GM19035 (cell line): ENCODE data around the gene LY6G5B.
A peak's percentile ranks its signal among the peaks of the same experiment; 100 is the strongest.
"Not testable (repeated sequence)": the region's sequence is repeated elsewhere in the genome, so short reads cannot be mapped to it uniquely, and the experiment has no call there.

Experiments used
- ATAC-seq: cut with Tn5 transposase; IDR thresholded peaks from one replicate; pipeline ENCODE4 v1.9.1; 2021; ENCODE audit not compliant: unreplicated experiment

Gene LY6G5B

DNA sequence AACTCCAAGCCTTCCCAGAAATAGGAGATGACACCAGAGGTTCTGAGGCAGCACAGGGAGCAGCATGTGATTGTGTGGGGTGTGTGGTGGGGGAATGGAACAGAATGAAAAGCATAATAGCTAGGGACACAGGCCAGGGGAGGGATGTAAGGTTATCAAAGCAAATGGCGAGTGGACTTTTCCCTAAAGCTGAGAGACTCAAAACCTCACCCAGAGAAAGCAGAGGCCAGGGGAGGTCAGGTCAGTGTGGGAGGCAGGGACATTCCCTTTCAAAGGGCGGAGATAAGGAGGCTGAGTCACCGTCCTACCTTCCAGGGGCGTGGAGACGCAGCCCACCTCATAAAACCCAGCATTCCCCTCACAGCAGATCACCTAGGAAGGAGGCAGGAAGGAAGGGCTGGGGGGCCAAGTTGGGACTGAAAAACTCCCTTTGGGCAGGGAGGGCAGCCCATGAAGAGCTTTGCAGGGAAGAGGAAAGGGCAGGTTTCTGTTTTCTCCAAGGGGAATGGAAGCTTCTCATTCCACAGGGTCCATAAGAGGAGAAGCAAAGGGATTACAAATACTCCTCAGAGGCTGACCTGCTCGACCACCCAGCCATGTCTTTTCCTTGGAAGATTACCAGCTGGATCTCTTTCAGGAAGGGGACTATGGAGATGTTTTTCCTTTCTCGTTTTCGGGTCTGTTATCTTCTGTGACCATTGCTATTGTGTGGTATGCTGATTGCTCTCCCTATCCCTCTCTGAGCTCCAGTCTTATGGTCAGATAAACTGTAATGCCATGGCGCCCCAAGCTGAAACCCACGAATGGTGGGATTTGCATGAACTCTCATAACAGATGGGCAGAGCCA is 20.7 kb downstream of the LY6G5B start:
- no peak for ATAC-seq

DNA sequence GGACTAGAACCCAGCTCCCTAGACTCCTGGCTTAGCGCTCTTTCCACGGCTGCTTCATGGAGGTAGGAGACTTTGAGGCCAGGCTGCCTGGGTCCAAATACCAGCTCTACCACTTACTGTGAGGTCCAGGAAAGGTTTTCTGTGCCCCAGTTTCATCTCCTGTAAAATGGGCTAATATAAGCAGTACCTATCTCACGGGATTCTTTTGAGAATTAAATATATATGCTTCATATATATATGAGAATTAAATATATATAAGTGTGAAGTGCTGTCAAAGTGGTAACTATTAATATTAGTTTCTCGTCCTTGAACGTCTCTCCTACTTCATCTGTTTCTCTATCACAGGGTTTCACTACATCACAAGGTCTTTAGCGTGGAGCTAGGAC is 21.3 kb downstream of the LY6G5B start:
- no peak for ATAC-seq

- no peak for ATAC-seq
These were observed 21.9 kb downstream of the LY6G5B start for GRCh38 chr6:31691564-31692108.

DNA sequence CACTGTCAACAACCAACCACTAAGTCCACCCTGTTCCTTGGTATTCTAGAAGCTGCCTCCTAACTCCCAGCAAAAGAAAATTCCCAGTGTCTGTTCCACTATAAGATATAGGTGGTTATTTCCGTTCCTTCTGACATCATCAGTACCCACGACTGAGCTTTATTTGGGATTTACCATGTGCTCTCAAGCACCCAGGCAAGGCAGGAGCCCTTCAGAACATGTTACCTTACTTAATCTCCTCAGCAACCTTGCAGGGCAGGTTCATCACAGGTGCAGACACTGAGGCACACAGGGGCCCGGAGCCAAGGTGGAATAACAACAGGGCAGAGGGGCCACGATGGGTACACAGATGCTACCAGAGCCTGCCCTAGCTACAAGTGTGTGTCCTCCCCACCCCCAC is 22.6 kb downstream of the LY6G5B start:
- no peak for ATAC-seq

DNA sequence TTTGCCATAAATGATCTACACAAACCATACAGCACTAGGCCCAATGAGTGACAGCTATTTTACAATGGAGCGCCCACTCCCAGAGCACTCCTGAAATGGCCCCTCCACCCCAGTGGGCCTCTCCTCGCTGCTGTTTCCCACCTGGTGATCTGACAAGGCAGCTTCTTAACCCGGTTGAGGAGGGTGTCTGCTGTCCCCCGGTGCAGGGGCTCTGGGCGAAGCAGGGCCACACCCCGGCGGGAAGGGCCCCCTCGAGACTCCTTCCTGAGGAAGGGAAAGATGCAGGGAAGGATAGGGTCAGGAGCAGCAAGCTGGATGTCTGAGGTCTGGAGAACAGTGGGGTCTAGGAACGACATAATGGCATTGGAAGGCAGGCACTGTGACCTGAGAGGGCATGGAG is 23.1 kb downstream of the LY6G5B start:
- no peak for ATAC-seq

- ATAC-seq: no peak
These were observed 23.8 kb downstream of the LY6G5B start for GRCh38 chr6:31693535-31693934.

DNA sequence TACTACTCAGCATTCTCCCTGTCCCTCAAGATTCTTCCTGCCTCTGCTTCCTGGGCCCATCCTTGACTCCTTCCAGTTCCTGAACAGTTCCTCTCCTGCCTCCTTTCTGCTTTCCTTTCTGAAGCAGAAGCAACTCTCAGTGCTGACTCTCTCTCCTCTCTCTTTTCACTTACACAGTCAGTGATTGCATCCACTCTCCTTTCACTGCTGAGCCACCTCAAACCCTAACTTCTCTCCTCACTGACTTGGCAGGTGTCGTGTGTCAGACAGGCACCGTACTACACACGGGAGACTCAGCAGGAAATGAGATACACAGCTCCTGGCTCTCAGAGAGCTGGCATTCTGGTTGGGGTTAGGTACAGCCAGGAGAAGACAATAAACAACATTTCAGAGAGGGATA is 27.8 kb downstream of the LY6G5B start:
- no peak for ATAC-seq

DNA sequence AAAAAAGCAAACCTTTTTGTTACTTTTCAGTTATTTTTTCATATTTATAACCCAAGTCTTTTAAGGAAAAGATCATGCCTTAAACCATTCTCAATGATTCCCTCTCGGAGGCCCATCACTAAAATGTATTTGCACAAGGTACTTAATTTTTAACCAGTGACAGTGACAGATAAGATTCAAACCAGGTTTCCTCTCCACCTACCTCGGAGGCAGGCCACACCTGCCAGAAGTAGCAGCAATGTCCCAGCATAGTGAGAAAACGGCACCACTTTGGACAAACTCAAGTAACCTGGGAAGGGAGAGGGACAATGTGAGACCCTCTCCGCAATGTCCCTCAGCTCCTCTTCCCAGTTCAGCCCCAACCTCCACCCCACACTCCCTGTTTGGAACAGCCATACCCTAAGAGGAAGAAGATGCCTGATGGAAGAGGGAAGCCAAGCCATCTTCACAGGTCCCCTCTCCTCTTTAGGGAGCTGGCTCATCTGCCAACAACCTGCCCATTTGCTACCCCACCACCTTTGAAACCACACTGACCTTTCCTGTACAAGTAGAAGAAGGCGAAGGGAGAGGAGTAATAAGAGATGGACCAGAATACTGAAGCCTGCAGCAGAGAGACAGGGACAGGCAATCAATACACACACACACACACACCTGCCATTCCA is 31.1 kb downstream of the LY6G5B start:
- ATAC-seq: no peak

GRCh38 chr6:31701666-31702404 is 32.1 kb downstream of the LY6G5B start:
- ATAC-seq: no peak

- no peak for ATAC-seq
These were observed 32.6 kb downstream of the LY6G5B start for GRCh38 chr6:31702405-31702818.

- ATAC-seq: peak; percentile 88
These were observed 33.3 kb downstream of the LY6G5B start, which contains the start of gene ABHD16A for GRCh38 chr6:31702819-31703716. Gene ABHD16A (minus strand): TSS chr6:31703324. CDS start chr6:31703281, 43 bp downstream.

GRCh38 chr6:31705931-31706330 is 36.2 kb downstream of the LY6G5B start:
- ATAC-seq: no peak

DNA sequence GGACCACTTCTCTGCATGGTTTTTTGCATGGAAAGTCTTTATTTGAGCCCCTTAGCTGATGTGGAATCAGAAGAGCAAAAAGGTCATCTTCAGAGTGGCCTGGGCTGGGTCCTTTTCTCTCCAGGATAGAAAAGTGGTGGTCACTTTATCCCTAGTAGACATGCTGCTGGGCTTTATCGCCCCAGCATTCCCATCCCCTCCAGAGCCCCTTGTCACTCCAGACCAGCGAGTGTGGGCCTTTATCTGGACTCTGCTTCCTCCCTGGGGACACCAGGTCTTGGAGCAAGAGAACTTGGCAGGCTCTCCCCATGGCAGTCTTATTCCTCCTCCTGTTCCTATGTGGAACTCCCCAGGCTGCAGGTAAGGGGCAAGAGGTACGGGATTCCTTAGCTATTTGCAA is 36.8 kb downstream of the LY6G5B start, which contains the start of gene LY6G6F:
Gene LY6G6F, plus strand, starts transcription at position 268 of the 400 bp plus-strand sequence. Its CDS starts 41 bp downstream, at position 309.
- no peak for ATAC-seq

DNA sequence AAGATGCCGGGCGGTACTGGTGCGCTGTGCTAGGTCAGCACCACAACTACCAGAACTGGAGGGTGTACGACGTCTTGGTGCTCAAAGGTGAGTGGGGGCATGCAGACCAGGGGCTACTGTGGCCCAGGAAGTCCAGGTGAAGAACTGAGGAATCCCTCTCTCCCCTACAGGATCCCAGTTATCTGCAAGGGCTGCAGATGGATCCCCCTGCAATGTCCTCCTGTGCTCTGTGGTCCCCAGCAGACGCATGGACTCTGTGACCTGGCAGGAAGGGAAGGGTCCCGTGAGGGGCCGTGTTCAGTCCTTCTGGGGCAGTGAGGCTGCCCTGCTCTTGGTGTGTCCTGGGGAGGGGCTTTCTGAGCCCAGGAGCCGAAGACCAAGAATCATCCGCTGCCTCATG is 37.9 kb downstream of the LY6G5B start:
- no peak for ATAC-seq

- no peak for ATAC-seq
These were observed 38.4 kb downstream of the LY6G5B start for GRCh38 chr6:31708224-31708623.

DNA sequence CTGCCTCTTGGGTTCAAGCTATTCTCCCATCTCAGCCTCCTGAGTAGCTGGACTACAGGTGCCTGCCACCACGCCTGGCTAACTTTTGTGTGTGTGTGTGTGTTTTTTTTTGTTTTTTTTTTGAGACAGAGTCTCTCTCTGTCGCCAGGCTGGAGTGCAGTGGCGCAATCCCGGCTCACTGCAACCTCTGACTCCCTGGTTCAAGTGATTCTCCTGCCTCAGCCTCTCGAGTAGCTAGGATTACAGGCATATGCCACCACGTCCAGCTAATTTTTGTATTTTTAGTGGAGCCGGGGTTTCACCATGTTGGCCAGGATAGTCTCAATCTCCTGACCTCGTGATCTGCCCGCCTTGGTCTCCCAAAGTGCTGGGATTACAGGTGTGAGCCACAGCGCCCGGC is 39.4 kb downstream of the LY6G5B start:
- ATAC-seq: not testable (repeated sequence)

- no peak for ATAC-seq
These were observed 40.9 kb downstream of the LY6G5B start for GRCh38 chr6:31710523-31711219.

DNA sequence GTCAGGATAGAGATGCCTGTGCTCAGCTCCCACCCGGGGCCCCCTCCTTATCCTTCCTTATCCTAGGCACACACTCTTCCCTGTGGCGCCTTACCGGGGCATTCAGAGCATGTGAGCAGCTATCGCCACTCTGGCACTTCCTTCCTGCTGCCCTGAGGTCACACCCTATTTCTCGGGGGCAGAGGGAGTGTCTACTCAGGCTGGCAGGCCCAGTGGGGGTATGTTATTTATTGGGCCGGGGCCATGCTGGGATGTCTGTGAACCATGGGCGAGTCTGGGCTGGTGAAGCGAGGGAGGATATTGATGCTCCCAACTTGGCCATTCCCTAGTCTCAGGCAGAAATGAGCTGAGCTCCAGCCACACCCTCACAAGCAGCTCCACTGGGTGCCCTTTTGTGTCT is 41.5 kb downstream of the LY6G5B start:
- no peak for ATAC-seq

DNA sequence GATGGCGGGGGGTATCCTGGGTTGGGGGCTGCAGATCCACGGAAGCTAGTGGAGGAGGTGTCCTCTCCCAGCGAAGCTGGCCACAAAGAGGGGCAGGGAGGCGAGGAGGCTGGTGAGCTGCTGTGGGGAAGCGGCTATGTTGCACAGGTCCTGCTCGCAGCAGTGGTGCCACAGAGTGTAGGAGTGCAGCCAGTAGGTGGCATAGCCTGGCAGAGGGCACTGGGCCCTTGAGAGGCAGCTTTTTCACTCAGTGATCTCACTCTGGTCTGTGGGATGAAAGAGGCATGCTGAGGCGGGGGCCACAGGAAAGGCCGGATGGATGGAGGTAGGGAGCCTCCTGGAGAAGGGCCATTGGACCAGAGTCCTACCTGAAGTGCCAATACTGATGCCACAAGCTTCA is 42.5 kb downstream of the LY6G5B start:
- ATAC-seq: no peak

- ATAC-seq: no peak
These were observed 43.7 kb downstream of the LY6G5B start for GRCh38 chr6:31713465-31713864.
